ENCODE results near the gene VEGFA. TPM values are rescaled to one million over a fixed set of nuclear protein-coding genes. Genes with fewer than 3 reads are reported as not detected.
A peak's percentile ranks its signal among the peaks of the same experiment; 100 is the strongest.

Gene VEGFA
- total RNA-seq, 3 donors from 2014 or later: 89.4 to 165 (median 94.7) TPM

DNA sequence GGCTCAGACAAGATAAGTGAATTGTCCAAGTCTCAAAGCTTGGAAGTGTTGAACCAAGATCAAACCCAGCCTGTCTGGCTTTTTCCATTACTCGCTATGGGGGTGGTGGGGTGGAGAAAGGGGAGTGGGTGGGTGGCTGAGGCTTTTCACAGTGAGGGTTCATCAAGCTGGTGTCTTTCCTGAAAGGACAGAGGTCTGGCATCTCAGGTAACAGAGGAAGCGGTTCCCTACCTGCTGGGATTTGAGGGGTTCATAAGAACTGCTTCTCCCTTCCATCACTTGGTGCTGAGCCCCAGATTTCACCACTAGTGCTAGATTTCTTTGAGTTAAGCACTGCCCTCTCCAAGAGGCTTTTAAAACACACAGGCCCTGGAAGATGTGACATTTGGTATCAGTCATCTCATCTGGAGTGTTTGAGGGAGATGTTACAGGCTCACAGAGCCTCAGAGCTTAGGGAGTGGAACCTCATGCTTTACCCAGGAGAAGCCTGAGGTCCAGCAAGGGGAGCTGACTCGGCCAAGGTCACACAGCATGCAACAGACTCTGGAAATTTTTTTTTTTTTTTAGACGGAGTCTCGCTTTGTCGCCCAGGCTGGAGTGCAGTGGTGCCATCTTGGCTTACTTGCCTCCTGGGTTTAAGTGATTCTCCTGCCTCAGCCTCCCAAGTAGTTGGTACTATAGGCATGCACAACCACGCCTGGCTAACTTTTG lies 6.0 kb upstream of the VEGFA start:
- intact Hi-C loops (cut with DNase I, micrococcal nuclease): loop anchor here in 1 of 2 donors (10.0 kb wide), 1 partner anchor 99 kb away; no protein-coding TSS in a partner anchor
- TF ChIP-seq, protein P1, sequence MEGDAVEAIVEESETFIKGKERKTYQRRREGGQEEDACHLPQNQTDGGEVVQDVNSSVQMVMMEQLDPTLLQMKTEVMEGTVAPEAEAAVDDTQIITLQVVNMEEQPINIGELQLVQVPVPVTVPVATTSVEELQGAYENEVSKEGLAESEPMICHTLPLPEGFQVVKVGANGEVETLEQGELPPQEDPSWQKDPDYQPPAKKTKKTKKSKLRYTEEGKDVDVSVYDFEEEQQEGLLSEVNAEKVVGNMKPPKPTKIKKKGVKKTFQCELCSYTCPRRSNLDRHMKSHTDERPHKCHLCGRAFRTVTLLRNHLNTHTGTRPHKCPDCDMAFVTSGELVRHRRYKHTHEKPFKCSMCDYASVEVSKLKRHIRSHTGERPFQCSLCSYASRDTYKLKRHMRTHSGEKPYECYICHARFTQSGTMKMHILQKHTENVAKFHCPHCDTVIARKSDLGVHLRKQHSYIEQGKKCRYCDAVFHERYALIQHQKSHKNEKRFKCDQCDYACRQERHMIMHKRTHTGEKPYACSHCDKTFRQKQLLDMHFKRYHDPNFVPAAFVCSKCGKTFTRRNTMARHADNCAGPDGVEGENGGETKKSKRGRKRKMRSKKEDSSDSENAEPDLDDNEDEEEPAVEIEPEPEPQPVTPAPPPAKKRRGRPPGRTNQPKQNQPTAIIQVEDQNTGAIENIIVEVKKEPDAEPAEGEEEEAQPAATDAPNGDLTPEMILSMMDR (IDR thresholded peaks at IDR 0.05): no peak
- no peak for DNase-seq
- Histone ChIP-seq H3K4me1 (ENCODE audit: low read depth) (peaks cover 15% of the 10 kb centered on the region), H3K36me3 (ENCODE audit: low read depth) (no peaks in the 10 kb centered on the region), H3K4me3 (no peak overlapping the region), H3K9me3 (no peaks in the 10 kb centered on the region)
- no peak for ATAC-seq

DNA sequence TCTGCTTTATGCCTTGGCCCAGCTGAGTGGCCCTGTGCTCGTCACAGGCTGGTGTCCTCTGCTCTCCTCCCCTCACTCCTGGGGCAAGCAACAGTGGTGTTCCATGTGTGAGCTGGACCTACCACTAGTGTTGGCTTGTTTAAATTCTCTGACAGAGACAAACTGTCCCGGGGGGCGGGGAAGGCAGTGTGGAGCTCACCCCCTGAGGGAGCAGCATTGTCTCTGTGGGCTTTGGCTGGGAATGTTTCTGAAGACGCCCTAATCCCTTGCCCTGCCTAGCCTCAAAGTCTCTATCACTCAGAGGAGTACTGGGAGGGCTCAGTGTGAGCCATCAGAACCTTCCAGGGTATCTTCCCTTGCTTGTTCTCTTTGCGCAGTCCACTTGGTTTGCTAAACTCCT lies 5.2 kb upstream of the VEGFA start:
- Histone ChIP-seq H3K9me3 (no peaks in the 10 kb centered on the region), H3K4me1 (ENCODE audit: low read depth) (peaks cover 15% of the 10 kb centered on the region), H3K36me3 (ENCODE audit: low read depth) (no peaks in the 10 kb centered on the region), H3K4me3 (no peak overlapping the region)
- DNase-seq: peak in 1 of 3 donors; percentile 20
- intact Hi-C loops (cut with DNase I, micrococcal nuclease): loop anchor here in 1 of 2 donors (5.0 to 10.0 kb wide), 2 partner anchors 100 to 308 kb away; no protein-coding TSS in a partner anchor
- ATAC-seq: no peak
- TF ChIP-seq, protein P1 (IDR thresholded peaks at IDR 0.05): no peak

DNA sequence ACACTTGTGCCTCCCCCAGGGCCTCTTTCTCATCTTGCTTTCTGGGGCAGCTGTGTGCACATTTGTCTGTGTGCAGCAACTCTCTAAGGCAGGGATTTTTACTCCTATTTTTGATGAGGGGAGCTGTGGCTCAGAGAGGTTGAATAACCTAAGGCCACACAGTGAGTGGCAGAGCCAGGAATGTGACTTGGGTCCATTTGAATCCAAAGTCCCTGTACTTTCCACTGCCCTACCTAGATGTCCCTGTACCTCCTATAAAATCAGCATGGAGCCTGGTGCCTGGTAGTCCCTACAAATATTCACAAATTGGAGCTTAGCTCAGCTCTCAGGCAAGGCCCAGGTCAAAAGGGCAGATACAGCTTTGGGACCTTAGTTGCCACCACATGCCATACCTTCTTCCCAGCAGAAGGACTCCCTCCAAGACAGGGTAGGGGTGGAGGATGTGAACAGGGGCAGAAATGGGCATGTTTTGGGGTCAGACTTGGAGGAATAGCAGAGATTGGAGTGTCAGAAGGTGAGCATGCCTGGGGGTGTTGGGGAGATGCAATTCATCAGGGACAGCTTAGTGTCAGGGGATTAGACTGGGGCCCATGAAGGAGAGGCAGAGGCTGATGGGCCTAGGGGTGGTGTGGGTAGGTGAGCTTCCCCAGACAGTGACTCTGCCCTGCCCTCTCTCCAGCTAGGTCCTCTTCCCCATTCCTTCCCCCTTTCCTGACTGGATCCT lies 4.1 kb upstream of the VEGFA start:
- Histone ChIP-seq H3K36me3 (ENCODE audit: low read depth) (no peaks in the 10 kb centered on the region), H3K4me3 (no peak overlapping the region), H3K9me3 (no peaks in the 10 kb centered on the region), H3K4me1 (ENCODE audit: low read depth) (peaks cover 15% of the 10 kb centered on the region)
- no peak for ATAC-seq
- TF ChIP-seq, protein P1 (IDR thresholded peaks at IDR 0.05): no peak
- DNase-seq: peak in 1 of 3 donors; percentile 31
- intact Hi-C loops (cut with DNase I, micrococcal nuclease): loop anchor here in 1 of 2 donors (5.0 to 10.0 kb wide), 2 partner anchors 101 to 306 kb away; no protein-coding TSS in a partner anchor

DNA sequence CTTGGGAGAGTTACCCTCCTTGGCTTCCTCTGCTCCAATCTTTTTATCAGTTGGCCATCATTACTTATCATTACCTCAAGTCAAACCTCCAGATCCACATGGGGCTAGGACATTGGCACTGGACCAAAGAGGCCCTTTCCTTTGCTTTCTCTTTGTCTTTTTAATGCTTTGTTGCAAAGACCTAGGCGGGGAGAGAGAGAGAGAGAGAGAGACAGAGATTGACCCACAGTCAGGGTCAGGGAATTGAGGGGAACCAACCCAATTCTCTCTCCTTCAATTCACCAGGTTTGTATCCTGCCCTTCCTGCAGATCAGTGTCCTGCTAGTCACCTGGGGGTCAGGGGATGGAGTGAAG lies 3.5 kb upstream of the VEGFA start:
- intact Hi-C loops (cut with DNase I, micrococcal nuclease): loop anchor here in 1 of 2 donors (5.0 to 10.0 kb wide), 2 partner anchors 102 to 306 kb away; no protein-coding TSS in a partner anchor
- Histone ChIP-seq H3K9me3 (no peaks in the 10 kb centered on the region), H3K36me3 (ENCODE audit: low read depth) (no peaks in the 10 kb centered on the region), H3K4me1 (ENCODE audit: low read depth) (peaks cover 15% of the 10 kb centered on the region), H3K4me3 (no peak overlapping the region)
- TF ChIP-seq, protein P1 (IDR thresholded peaks at IDR 0.05): no peak
- DNase-seq: no peak
- ATAC-seq: no peak

DNA sequence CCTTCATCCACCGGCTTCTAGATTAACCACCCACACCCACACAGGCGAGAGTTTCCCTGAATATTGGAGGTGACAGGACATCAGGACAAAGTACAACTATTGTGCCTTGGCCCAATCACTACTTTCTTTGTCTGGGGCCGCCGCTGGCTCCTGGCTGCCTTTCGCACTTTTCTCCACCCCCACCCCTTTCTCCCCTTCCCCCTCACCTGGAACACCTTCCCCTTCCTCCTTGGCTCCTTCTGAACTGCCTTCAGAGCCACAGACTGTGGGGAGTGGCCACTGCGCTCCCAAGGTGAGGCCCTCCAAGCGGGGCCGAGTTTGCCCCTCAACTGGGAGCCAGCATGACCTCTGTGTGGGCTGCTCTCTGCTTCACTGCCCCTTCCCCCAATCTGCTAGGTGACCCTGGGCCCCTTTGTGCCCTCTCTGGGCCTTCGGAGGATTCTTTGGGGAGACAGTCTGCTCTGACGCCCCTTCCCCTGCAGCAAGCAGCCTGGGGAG lies 3.0 kb upstream of the VEGFA start:
- no peak overlapping the region for H3K4me3 ChIP-seq
- ATAC-seq: peak; percentile 19
- H3K4me1 ChIP-seq (ENCODE audit: low read depth): peaks cover 15% of the 10 kb centered on the region
- TF ChIP-seq, protein P1 (IDR thresholded peaks at IDR 0.05): no peak
- H3K9me3 ChIP-seq: no peaks in the 10 kb centered on the region
- no peaks in the 10 kb centered on the region for H3K36me3 ChIP-seq (ENCODE audit: low read depth)
- intact Hi-C loops (cut with DNase I, micrococcal nuclease): loop anchor here in 1 of 2 donors (5.0 to 10.0 kb wide), 2 partner anchors 102 to 305 kb away; no protein-coding TSS in a partner anchor
- DNase-seq: peak in 2 of 3 donors; percentile 63 to 66
